HCEC 1CT (cell line): ENCODE data around the gene RND1.
"Not testable (repeated sequence)": the region's sequence is repeated elsewhere in the genome, so short reads cannot be mapped to it uniquely, and the experiment has no call there.

Source experiments
- DNase-seq: peaks from one replicate; pipeline ENCODE4 v3.0.0-alpha.2; 2017

Gene RND1

DNA sequence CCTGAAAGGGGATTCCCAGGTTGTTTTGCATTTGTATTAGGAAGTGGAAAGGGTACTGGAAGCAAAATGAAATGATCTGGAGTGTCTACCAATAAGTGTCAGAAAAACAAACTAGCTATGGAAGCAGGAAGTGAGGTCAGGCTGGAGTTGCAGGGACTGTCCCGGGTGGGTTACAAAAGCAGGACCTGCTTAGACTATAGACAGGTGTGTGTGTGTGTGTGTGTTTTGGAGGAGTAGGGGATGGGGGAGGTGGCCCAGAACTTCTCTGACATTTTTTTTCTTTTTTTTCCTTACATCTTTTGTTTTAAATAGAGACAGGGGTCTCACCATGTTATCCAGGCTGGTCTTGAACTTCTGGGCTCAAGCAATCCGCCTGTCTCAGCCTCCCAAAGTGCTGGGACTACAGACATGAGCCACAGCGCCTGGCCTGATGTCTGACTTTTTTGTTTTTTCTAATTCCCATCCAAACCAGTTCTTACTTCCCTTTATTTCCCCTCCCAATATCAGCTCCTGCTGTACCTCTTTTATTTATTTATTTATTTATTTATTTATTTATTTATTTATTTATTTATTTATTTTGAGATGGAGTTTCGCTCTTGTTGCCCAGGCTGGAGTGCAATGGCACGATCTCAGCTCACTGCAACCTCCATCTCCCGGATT lies 512 bp upstream of the RND1 start:
- DNase-seq = no peak

- DNase-seq = no peak
These were observed 2.4 kb downstream of the RND1 start for GRCh38 chr12:48863291-48863690.

- DNase-seq = no peak
These were observed 2.9 kb downstream of the RND1 start for GRCh38 chr12:48862760-48863159.

DNA sequence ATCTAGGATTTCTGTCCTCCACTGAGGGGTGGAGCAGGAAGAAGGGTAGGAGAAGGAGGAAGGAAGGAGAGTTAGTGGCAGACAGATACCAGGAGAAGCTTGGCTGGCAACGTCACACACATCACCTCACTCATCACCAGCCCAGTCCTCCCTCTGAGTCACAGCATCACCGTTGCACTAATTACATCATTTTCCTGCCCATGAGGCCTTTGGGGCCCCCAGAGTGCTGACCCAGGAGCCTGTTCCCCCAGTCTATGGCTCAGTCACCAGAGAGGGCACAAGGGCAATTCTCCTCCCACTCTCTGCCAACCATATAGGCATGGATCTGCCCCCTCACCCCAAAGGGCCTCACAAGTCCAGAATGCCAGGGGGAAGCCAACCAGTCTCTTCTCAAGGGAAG lies 4.6 kb downstream of the RND1 start:
- no peak for DNase-seq

DNA sequence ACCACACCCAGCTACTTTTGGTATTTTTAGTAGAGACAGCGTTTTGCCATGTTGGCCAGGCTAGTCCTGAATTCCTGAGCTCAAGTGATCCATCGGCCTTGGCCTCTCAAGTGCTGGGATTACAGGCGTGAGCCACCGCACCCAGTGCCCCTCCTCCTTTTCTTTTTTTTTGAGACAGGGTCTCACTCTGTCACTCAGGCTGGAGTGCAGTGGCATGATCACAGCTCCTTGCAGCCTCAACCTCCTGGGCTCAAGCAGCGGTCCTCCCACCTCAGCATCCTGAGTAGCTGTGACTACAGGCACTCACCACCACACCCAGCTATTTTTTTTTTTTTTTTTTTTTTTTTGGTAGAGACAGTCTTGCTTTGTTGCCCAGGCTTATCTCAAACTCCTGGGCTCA lies 5.4 kb downstream of the RND1 start:
- not testable (repeated sequence) for DNase-seq

DNA sequence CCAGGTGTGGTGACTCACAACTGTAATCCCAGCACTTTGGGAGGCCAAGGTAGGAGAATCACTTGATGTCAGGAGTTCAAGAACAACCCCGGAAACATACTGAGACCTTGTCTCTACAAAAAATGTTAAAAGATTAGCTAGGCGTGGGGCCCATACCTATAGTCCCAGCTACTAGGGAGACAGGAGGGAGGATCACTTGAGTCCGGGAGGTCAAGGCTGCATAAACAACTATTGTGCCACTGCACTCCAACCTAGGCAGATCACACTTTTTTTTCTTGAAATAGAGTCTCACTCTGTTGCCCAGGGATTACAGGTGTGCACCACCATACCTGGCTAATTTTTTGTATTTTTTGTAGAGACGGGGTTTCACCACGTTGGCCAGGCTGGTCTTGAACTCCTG lies 6.1 kb downstream of the RND1 start:
- no peak for DNase-seq

GRCh38 chr12:48858043-48858442 lies 7.6 kb downstream of the RND1 start:
- DNase-seq = no peak

DNA sequence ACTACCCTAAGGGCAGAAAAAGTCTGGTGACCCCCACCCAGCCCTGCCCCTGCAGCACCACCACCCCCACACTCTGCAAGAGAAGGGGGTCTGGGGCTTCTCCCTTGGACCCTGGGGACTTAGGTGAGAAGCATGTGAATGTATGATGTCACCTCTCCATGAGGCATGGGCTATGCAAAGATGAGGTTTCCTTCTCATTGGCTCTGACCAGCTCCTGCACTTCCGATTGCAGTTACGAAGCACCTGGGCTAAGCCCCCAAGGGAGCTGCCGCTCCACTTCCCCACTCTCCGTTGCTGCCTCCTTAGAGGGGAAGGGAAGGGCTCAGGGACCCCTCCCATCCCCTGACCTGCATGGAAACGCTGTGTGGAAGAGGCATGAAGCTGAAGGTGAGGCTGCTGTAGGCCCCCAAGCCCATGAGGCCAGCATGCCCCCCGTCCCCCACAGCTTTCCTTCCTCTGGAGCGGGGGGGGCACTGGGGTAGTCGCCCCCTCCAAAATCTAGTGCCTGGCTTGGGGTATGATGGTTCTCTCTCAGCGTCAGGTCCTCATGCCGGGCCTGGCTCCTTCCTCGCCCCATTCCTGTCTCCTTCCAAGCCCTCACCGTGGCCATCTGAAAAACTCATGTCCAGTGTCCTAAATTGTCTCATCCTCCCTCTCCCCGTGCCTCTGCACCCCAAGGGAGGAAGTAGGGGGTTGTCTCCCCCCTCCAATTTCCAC lies 8.2 kb downstream of the RND1 start:
- no peak for DNase-seq

DNA sequence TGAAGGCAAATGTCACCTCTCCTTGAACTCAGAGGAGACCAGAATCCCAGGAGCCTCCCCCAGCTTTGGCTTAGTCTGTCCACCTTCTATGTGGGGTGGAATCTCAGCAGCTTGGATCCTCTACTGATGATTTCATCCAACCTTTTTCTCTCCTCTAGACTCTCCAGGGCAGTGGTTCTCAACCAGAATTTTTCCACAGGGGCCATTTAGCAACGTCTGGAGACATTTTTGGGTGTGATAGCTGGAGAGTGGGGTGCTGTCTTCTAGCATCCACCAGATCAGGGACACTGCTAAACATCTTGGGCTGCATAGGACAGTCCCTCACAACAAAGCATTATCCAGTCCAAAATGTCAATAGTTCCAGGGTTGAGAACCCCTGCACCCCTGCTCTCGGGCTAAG lies 9.3 kb downstream of the RND1 start:
- DNase-seq = no peak

DNA sequence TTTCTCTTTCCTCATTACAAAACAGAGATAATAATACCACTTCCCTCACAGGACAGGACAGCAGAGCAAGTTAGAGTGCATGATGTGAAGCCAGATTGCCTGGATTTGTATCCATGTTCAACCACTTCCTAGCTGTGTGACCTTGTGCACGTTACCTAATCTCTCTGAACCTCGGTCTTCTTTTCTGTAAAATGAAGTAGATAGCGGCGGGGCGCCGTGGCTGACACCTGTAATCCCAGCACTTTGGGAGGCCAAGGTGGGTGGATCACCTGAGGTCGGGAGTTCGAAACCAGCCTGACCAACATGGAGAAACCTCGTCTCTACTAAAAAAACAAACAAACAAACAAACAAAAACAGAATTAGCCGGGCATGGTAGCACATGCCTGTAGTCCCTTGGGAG lies 10.7 kb downstream of the RND1 start:
- not testable (repeated sequence) for DNase-seq

- no peak for DNase-seq
These were observed 11.2 kb downstream of the RND1 start for GRCh38 chr12:48854488-48854887.

- DNase-seq = peak; percentile 66
These were observed 12.7 kb downstream of the RND1 start for GRCh38 chr12:48852734-48853688.

- DNase-seq = peak; percentile 99
These were observed 13.6 kb downstream of the RND1 start, which contains the start of gene DDX23 for GRCh38 chr12:48851883-48852733. TSS of gene DDX23 (minus strand) at chr12:48852163. CDS start at chr12:48845782, 6,381 bp downstream.

DNA sequence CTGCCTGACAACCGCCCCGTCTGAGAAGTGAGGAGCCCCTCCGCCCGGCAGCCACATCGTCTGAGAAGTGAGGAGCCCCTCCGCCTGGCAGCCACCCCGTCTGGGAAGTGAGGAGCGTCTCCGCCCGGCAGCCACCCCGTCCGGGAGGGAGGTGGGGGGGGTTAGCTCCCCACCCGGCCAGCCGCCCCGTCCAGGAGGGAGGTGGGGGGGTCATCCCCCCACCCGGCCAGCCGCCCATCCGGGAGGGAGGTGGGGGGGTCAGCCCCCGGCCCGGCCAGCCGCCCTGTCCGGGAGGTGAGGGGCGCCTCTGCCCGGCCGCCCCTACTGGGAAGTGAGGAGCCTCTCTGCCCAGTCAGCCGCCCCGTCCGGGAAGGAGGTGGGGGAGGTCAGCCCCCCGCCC lies 23.6 kb downstream of the RND1 start:
- not testable (repeated sequence) for DNase-seq

GRCh38 chr12:48838048-48838447 lies 27.6 kb downstream of the RND1 start:
- no peak for DNase-seq

DNA sequence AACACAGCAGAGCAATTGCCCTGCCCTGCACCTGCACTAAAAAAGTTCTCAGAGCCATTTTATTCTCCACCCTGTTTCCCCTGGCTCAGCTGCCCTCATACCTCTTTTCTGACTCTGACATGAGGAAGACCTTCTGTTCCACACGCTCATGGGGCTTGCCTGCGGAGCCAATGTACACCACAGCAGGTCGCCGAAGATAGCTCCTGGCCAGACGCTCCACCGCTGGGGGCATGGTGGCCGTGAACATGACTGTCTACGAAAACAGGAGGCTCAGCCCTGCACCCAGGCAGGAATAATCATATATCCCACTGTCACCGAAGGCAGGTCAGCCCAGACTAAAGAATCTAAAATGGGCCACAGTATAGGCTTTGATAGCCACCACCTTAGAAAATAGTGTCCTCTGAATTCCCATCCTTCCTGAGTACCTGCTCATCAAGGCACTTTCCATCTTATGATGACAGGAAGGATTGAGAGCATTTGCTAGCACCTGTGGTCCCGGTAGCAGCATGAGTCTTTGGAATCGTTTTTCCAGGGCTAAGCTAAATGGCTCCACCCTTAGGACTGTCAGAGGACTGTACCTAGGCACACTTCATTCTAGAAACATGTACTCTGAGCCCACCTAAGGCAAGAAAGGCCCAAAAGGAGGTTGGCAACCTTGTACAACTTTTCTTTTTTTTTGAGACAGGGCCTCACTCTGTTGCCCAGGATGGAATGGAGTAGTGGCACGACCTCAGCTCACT lies 33.2 kb downstream of the RND1 start:
- no peak for DNase-seq

- DNase-seq = no peak
These were observed 34.4 kb downstream of the RND1 start for GRCh38 chr12:48831257-48831656.

DNA sequence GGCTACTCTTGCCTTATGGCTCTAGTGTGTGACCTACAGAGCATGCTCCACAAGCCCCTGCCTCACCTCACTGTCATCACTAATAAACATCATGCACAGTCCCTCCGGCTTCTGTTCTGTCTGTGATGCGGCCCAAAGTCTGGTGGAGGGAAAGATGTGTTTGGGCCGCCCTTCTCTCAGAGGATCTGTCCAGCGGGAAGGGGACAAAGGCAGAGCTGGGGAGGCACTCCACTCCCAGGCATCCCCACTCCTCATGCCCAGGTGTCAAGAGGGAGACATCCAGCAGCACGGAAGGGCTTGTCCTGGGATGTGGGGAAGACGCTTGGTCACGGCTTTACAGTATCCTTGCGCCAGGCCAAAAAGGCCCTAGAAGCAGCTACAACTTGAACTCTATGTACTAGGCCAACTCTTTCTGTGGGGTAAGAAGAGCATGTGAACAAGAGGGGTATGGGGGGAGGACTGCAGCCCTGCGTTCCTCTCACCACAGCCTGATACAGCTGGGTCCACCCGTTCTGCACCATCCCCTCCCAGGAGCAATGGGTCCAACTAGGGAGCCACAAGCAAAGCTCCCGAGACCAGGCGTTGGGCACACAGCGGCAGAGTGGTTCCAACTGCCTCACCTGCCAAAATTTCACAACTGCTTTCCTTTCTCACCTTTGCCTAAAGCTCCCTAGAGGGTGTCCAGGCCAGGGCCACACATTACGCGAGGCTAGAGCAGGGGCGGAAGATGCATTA lies 36.7 kb downstream of the RND1 start:
- no peak for DNase-seq

DNA sequence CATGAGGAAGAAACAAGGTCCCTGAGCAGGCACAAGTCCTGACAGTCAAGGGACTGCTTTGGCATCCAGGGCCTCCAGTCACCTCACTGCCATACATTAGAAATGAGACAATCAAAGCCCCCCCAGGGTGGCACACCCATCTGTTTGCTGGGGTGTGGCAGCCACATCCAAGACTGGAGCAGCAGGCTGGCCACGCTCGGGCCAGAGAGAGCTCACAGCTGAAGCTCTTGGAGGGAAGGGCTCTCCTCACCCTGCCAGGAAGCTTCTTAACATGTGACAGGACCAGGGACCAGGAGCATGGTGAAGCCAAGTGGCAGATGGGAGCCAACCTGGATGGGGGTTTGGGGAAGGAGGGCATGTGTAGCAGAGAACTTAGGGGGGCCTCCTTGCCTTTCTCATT lies 37.4 kb downstream of the RND1 start:
- no peak for DNase-seq

- DNase-seq = no peak
These were observed 38.1 kb downstream of the RND1 start for GRCh38 chr12:48827513-48828096.

- no peak for DNase-seq
These were observed 38.6 kb downstream of the RND1 start for GRCh38 chr12:48827026-48827425.
